ENCODE results near the gene AKR1A1. TPM values are rescaled to one million over a fixed set of nuclear protein-coding genes. Genes with fewer than 3 reads are reported as not detected.
"Not testable (repeated sequence)": the region's sequence is repeated elsewhere in the genome, so short reads cannot be mapped to it uniquely, and the experiment has no call there.

AKR1A1 gene
- total and polyA plus RNA-seq, 2 experiments from 2014 or later, result 186 to 271 TPM

DNA sequence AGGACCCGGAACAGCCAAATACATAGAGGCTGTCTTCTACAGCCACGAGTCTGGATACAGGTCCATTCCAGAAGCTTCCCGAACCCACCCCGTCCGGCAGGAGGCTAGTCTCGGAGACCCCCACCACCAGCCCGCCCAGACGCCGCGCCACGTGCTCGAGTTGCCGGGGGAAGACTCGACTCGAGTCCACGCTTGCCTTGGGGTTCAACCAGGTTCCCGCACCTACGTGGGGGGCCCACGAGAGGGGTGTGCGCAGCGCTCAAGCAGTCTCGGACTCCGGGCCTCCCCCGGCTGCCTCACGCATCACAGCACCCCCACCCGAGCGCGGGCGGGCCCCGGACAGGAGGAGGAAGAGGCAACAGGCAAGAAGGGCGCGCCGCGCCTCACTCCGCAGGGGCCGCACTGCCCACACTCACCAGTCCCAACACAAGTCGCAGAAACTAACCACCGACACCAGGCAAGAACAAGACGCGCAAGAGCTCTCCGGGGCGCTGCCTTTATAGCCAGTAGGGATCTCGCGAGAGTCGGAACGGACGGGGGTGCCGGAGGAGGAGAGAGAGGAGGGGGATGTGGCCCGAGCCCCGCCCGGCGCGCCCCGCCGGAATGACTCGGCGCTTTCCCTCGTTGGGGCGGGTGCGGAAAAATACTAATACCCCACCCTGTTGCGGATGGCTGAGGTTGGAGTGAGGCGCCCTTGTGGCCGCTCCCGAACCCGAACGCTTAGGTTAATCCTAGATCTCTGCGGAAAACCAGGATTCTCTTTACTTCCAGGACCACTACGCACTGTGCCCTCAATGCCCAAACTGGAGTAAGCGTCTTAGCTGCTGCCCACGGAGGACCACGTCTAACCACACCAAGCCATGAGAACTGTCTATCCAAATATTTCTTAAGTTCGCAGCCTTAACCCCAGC is 29.0 kb upstream of the AKR1A1 start, which contains the start of gene PRDX1:
PRDX1 (minus strand) TSS at position 472 of the 911 bp plus-strand sequence. CDS start 2,841 bp downstream, outside the sequence.
- no peaks in the 10 kb centered on the region for H3K9me2 ChIP-seq (replicated peaks; ENCODE audit: insufficient read depth)
- H3K36me3 ChIP-seq (replicated peaks; ENCODE audit: insufficient read depth, low read depth), result no peaks in the 10 kb centered on the region
- H3K79me2 ChIP-seq, result peaks cover 38% of the 10 kb centered on the region
- peak within 1 kb of the TSS; percentile 90 for H3K27ac ChIP-seq
- no peak for TF ChIP-seq EZH2 (IDR thresholded peaks at IDR 0.05; ENCODE audit: borderline replicate concordance)
- TF ChIP-seq, protein P1, sequence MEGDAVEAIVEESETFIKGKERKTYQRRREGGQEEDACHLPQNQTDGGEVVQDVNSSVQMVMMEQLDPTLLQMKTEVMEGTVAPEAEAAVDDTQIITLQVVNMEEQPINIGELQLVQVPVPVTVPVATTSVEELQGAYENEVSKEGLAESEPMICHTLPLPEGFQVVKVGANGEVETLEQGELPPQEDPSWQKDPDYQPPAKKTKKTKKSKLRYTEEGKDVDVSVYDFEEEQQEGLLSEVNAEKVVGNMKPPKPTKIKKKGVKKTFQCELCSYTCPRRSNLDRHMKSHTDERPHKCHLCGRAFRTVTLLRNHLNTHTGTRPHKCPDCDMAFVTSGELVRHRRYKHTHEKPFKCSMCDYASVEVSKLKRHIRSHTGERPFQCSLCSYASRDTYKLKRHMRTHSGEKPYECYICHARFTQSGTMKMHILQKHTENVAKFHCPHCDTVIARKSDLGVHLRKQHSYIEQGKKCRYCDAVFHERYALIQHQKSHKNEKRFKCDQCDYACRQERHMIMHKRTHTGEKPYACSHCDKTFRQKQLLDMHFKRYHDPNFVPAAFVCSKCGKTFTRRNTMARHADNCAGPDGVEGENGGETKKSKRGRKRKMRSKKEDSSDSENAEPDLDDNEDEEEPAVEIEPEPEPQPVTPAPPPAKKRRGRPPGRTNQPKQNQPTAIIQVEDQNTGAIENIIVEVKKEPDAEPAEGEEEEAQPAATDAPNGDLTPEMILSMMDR (IDR thresholded peaks at IDR 0.05; ENCODE audit: poor library complexity), result no peak
- no peak for TF ChIP-seq EZH2phosphoT487 (IDR thresholded peaks at IDR 0.05; ENCODE audit: low read depth, severe bottlenecking, unreplicated experiment)
- H2AFZ ChIP-seq, result peak within 1 kb of the TSS; percentile 73
- H3K4me1 ChIP-seq (ENCODE audit: insufficient read depth), result peaks cover 7% of the 10 kb centered on the region
- WGBS (ENCODE audit: low lambda C conversion rate, missing lambda C conversion rate), result 1% methylated on average over 60 of the region's 72 CpGs
- peak; percentile 97 for DNase-seq (ENCODE audit: low spot score)
- H3K4me3 ChIP-seq, result peak within 1 kb of the TSS; percentile 99
- no peaks in the 10 kb centered on the region for H3K27me3 ChIP-seq
- H3K9me3 ChIP-seq (ENCODE audit: low read depth), result no peaks in the 10 kb centered on the region
- H3K4me2 ChIP-seq, result peak within 1 kb of the TSS; percentile 75
- peaks cover 21% of the 10 kb centered on the region for H4K20me1 ChIP-seq (ENCODE audit: insufficient read depth, poor library complexity, severe bottlenecking)

DNA sequence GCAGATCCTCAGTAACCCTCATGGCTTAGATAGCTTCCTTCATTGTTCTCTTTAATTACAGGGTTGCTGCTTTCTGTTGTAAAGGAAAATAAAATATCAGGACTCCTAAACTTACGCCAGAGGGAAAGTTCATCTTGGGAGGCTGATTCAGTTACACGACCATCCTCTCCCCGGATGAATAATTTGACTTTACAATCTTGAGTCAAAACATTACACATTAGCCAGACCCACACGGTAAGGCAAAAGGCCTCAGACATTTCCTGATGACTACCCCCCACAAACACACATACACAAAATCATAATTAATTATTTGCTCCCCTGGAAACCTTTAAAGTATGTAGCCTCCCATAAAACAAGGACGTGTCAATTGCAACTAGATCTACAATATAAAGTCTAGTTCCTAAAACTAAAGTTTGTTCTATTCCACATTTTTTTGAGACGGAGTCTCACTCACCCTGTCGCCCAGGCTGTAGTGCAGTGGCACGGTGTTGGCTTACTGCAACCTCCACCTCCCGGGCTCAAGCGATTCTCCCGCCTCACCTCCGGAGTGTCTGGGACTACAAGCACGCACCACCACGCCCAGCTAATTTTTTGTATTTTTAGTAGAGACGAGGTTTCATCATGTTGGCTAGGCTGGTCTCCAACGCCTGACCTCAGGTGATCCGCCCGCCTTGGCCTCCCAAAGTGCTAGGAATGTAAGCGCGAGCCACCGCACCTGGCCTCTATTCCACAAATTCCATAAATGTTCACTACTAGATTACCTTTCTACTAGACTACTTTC is 28.1 kb upstream of the AKR1A1 start:
- Histone ChIP-seq H3K9me3 (ENCODE audit: low read depth) (no peaks in the 10 kb centered on the region), H3K4me3 (peak overlapping the region; percentile 38), H3K27me3 (no peaks in the 10 kb centered on the region), H3K4me1 (ENCODE audit: insufficient read depth) (peaks cover 7% of the 10 kb centered on the region), H3K9me2 (replicated peaks; ENCODE audit: insufficient read depth) (no peaks in the 10 kb centered on the region), H3K36me3 (replicated peaks; ENCODE audit: insufficient read depth, low read depth) (no peaks in the 10 kb centered on the region), H2AFZ (peak overlapping the region; percentile 73), H3K27ac (peak overlapping the region; percentile 90), H3K79me2 (peaks cover 34% of the 10 kb centered on the region), H4K20me1 (ENCODE audit: insufficient read depth, poor library complexity, severe bottlenecking) (peaks cover 21% of the 10 kb centered on the region), H3K4me2 (peak overlapping the region; percentile 75)
- no peak for DNase-seq (ENCODE audit: low spot score)
- TF ChIP-seq EZH2phosphoT487 (IDR thresholded peaks at IDR 0.05; ENCODE audit: low read depth, severe bottlenecking, unreplicated experiment) (no peak), EZH2 (IDR thresholded peaks at IDR 0.05; ENCODE audit: borderline replicate concordance) (no peak)
- TF ChIP-seq, protein P1 (IDR thresholded peaks at IDR 0.05; ENCODE audit: poor library complexity), result no peak
- WGBS (ENCODE audit: low lambda C conversion rate, missing lambda C conversion rate), result 75% methylated on average over 21 of the region's 21 CpGs

DNA sequence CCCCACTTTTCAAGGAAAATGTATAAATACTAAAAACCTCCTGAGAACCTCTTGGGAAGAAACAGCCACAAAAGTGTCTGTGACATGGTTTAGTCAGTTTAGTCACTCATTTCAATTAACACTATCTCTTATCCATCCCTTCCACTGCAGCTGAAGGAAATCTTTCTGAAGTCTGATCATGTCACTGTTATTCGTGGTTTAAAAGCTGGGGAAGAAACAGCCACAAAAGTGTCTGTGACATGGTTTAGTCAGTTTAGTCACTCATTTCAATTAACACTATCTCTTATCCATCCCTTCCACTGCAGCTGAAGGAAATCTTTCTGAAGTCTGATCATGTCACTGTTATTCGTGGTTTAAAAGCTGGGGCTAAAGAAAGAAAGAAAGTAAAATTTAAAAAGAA is 27.1 kb upstream of the AKR1A1 start:
- H3K36me3 ChIP-seq (replicated peaks; ENCODE audit: insufficient read depth, low read depth); H2AFZ ChIP-seq; H3K27me3 ChIP-seq; H3K27ac ChIP-seq; H3K9me3 ChIP-seq (ENCODE audit: low read depth); H3K9me2 ChIP-seq (replicated peaks; ENCODE audit: insufficient read depth); H3K4me1 ChIP-seq (ENCODE audit: insufficient read depth); H3K4me2 ChIP-seq; DNase-seq (ENCODE audit: low spot score); H3K4me3 ChIP-seq: not testable (repeated sequence)
- peaks cover 19% of the 10 kb centered on the region for H4K20me1 ChIP-seq (ENCODE audit: insufficient read depth, poor library complexity, severe bottlenecking)
- WGBS (ENCODE audit: low lambda C conversion rate, missing lambda C conversion rate), result 72% methylated on average over 2 of the region's 2 CpGs
- H3K79me2 ChIP-seq, result peaks cover 28% of the 10 kb centered on the region

DNA sequence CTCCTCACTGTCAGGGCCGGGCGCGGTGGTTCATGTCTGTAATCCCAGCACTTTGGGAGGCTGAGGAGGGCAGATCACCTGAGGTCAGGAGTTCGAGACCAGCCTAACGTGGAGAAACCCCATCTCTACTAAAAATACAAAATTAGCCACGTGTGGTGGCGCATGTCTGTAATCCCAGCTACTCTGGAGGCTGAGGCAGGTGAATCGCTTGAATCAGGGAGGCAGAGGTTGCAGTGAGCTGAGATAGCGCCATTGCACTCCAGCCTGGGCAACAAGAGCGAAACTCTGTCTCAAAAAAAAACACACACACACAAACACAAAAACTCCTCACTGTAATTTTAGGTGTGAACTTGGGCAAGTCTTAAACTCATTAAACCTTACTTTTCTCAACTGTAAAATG is 26.7 kb upstream of the AKR1A1 start:
- DNase-seq (ENCODE audit: low spot score); H3K9me3 ChIP-seq (ENCODE audit: low read depth); H2AFZ ChIP-seq; H3K4me2 ChIP-seq; H3K36me3 ChIP-seq (replicated peaks; ENCODE audit: insufficient read depth, low read depth); H3K27me3 ChIP-seq; H3K9me2 ChIP-seq (replicated peaks; ENCODE audit: insufficient read depth); H3K4me1 ChIP-seq (ENCODE audit: insufficient read depth); H3K4me3 ChIP-seq; H3K27ac ChIP-seq: not testable (repeated sequence)
- 83% methylated on average over 10 of the region's 10 CpGs for WGBS (ENCODE audit: low lambda C conversion rate, missing lambda C conversion rate)
- Histone ChIP-seq H4K20me1 (ENCODE audit: insufficient read depth, poor library complexity, severe bottlenecking) (peaks cover 15% of the 10 kb centered on the region), H3K79me2 (peaks cover 23% of the 10 kb centered on the region)

Data from hepatocyte (in vitro differentiated cells).